Effector CD8-positive, alpha-beta T cell (primary cell): Measurements from ENCODE around the gene ZDHHC5.

ENCODE experiments used
- DNase-seq: peaks from one replicate; lab custom pipeline; 2025; lab: John Stamatoyannopoulos, UW
- total RNA-seq, 4 experiments: gene quantifications; one replicate each; lab custom pipeline; 2026; lab: John Stamatoyannopoulos, UW

Gene ZDHHC5
- 144 to 177 (median 155) reads per million in 4 experiments for total RNA-seq

GRCh38 chr11:57667736-57668433 lies at the start of gene ZDHHC5:
ZDHHC5 (plus strand) TSS chr11:57668114; CDS start chr11:57673091, 4,977 bp downstream.
- peak; percentile 99 for DNase-seq

DNA sequence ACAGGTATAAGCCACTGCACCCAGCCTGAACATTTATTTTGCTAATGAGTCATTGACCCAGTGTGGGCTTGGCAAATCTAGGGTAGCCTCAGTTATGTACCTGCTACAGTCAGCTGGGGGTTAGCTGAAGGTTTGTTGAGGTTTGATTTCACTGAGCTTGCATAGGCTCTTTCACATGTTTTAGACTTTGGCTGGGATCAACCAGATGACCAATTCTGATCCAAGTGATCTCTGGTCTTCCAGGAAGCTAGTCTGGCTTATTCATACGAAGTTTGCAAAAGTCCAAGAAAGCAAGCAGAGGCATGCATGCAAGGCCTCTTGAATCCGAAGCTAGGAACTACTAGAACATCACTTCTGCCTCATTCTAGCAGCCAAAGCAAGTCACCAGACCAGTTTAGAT lies 49.5 kb upstream of the ZDHHC5 start:
- DNase-seq = no peak

DNA sequence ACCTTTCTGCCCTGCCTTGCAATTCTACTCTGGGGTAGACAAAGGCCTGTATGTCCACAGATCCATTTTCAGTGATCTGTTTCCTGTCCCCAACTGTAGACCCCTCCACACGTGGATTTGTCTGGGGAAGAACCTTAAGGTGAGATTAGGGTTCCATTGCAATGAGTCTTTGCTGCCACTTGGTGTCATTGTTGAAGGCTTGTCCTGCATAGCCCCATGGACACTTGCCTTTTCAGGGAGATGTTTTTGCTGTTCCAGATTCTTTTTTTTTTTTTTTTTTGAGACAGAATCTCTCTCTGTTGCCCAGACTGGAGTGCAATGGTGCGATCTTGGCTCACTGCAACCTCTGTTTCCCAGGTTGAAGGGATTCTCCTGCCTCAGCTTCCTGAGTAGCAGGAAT lies 48.6 kb upstream of the ZDHHC5 start:
- no peak for DNase-seq

GRCh38 chr11:57620467-57620866 lies 47.4 kb upstream of the ZDHHC5 start:
- DNase-seq = no peak

- DNase-seq = no peak
Measured at GRCh38 chr11:57622263-57622662, 45.7 kb upstream of the ZDHHC5 start.

DNA sequence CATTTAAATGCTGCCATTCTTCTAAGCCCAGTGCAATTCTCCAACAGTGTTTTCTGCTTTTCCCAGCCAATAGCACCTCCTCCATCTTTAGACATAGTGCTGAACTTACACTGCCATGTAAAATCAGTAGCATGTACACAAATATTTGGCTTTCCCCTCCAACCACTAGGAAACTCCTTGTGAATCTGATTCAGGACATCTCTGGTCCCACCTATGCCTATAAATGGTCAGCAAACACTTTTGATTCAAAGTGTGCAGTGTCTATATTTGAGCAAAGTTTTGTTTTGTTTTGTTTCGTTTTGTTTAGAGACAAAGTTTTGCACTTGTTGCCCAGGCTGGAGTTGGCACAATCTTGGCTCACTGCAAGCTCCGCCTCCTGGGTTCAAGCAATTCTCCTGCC lies 43.0 kb upstream of the ZDHHC5 start:
- no peak for DNase-seq

- no peak for DNase-seq
Measured at GRCh38 chr11:57626895-57627294, 41.0 kb upstream of the ZDHHC5 start.

- no peak for DNase-seq
Measured at GRCh38 chr11:57630171-57630570, 37.7 kb upstream of the ZDHHC5 start.

GRCh38 chr11:57632116-57632515 lies 35.8 kb upstream of the ZDHHC5 start:
- DNase-seq = no peak

DNA sequence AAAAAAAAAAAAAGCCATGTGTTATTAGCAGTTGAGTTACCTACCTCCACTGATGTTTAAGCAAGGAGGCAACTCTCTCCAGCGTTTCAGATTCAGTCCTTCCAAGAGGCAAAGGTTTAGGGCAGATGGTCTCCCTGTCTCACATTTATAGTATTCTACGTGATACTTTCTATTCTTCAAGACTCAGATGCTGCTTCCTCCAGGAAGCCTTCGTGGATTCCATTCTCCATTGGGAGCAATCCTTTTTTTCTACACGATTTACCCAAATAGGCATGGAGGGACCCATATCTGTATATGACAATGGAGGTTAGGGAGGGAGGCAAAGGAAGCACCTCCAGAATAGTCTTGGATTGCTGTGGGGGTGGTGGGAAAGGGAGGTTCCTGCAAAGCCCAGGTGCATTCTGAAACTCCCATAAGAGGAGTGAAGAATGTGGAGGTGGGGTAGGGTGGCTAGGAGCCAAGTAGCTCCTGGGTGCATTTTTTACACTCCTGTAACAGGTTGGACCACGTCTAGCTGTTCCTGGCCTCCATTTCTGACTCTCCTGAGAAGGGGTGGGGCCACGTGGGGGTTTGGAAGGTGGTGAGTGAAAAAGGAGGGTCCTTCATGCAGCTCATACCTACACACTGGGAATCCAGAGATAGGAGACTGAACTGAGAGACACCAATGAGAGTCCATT lies 34.4 kb upstream of the ZDHHC5 start:
- no peak for DNase-seq

DNA sequence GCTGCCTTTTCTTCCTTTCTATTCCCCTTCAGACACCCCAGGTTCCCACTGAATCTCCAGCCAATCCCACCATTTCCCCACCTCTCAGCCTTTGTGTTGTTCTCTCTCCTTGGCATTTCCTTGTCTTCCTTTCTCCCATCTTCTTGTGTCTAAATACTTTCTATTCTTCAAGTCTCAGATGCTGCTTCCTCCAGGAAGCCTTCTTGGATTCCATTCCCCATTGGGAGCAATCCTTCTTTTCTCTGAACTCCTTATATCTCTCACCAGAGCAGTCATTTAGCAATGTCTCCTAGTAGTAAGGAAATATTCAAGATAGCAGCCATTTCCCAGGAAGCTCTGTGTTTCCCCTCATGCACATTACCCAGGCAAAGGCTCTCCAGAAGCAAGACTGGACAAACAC lies 33.6 kb upstream of the ZDHHC5 start:
- DNase-seq = no peak

- DNase-seq = no peak
Measured at GRCh38 chr11:57635246-57635645, 32.7 kb upstream of the ZDHHC5 start.

DNA sequence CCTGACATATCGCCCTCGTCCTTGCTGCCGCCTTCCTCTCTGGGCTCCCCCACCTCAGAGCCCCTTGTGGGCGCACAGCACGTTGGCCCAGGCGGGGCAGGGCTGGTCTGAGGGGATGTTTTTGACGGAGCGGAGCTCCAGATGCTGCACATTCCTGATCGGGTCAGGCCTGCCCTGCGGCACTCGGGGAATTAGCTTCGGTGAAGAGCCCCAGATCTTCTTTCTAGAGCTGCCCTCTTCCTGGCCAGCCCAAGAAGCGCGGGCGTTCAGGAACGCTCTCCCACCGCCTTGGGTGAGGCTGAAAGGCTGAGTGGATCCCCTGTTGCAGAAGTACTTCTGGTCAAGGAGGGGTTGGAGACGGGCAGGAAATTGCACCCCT lies 30.3 kb upstream of the ZDHHC5 start:
- no peak for DNase-seq

DNA sequence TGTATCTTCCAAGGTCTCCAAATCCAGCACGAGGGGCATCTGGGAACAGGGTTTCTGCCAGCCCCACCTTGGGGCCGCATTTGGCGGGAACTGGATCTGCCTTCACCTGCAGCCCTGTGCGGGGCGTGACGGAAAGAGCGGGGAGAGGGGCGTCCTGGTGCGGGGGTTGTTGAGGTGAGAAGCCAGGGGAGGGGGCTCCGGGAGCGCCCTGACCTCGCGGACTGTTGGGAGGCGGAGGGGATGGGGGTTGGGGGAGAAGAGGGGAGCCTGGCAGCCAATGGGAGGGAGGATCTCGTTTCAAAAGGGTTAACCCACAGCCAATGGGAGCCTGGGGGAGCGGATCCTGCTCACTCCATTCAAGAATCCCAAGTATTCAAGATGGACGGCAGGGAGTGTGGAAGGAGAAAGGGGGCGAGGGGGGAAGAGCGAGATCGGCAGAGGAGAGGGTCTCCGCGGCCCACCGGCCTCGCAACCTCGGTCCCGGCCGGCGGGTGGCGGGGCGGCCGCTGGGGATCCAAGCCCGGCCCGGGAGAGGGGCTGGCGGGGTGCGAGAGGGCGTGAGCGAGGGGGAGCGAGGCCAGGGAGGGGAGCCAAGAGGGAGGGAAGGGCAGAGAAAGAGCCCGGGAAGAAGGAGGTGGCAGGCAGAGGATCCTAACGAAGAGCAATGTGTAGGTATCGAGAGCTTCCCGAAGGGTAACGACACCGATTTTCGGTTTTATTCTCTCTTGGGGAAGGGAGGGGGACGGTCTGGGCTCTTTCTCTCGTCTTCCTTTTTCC lies 29.7 kb upstream of the ZDHHC5 start:
- no peak for DNase-seq

DNA sequence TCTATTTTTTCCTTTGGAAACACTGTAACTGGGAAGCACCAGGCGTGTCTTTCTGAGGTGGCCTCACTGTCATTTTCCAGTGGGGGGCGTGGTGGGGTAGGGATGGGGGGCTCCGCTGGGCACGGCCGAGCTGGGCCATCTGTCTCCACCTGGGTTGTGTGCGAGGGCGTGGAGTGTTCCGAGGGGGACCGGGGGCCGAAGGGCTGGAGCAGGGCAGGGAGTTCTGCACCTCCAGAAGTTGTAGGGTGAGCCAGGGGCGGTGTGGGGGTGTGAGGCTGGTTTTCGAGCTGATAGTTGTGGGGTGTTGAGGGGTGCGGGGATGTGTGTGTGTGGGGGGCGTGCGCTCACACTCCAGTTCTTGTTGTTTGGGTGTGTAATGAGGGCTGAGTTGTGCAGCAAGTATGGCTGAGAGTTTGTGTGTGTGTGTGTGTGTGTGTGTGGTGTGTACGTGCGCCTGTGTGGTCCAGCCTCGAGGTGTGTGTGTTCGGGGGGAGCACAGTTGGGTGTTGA lies 29.0 kb upstream of the ZDHHC5 start:
- DNase-seq = no peak

DNA sequence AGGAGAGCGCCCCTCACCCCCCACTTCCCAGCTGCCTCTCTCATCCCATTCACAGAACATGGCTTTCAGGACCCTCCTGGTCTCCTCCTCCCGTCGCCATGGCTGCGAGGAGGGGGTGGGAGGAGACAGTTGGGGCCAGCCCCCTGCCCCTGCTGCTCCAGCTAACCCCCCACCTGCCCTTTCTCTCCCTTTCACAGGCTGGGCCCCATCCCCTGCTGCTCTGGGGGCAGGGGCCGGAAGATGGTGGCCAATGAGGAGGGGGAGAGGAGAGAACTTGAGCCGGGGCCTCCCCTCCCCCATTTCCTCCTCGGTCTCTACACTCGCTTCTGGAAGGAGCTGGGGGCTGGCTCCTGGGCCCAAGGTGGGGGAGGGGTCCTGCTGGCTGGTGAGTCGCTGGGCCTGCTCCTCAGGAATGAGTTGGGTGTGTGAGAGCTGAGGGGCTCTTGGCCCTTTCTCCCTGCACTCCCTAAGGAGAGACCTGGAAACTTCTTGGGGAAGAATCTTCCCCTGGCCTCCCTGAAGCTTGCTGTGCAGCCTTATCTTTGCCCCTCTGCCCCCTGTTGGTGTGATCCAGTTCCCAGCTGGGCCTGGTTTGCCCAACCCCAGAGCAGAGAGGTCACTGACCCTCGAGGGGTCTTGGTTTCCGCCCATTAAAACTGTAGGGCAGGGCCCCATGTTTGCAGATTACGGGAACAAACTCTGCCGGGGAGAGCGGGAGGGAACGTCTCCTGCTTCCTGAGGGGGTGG lies 28.4 kb upstream of the ZDHHC5 start:
- DNase-seq = no peak

DNA sequence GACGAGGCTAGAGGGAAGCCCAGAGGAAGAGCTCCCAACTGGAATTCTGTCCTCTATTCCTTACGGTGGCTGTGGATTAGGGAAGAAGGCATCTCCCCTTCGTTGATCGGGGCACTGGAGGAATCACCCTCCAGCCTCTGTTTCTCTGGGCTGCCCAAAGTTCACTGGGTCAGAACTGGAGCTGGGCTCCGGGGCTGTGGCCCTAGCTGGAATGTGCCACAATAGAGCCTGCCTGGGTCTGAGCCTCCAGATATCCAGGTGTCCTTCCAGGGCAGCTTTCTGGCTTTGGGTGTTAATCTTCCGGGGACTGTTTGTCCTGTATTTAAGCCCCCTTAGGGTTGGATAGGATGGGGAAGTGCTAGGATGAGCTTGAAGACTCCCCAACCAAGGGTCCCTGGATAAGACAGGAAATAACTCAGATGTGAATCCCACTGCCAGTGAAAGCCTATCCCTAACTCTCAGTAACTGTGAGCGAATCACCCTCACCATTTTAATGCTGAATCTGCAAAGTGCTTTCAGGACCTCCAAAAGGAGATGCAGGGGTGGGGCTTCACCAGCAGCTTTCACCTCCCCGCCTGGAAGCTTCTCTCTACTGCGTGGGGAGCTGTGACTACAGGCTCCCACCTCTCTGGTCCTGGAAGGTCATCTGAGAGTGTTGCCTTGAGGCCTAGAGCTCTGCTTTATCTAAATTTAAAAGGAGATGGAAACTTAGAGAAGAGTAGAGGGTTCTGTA lies 27.7 kb upstream of the ZDHHC5 start:
- DNase-seq = no peak

GRCh38 chr11:57641011-57641807 lies 26.7 kb upstream of the ZDHHC5 start:
- DNase-seq = no peak

- no peak for DNase-seq
Measured at GRCh38 chr11:57643802-57644201, 24.1 kb upstream of the ZDHHC5 start.
